ENCODE data around the gene PINLYP.
A peak's percentile ranks its signal among the peaks of the same experiment; 100 is the strongest.

Gene PINLYP

GRCh38 chr19:43609872-43610271 is 34.3 kb downstream of the PINLYP start:
- Histone ChIP-seq H3K9me3 (ENCODE audit: control insufficient read depth, insufficient read depth, low read depth, low read length) (no peaks in the 10 kb centered on the region), H3K27me3 (ENCODE audit: control insufficient read depth, insufficient read depth, low read length) (no peaks in the 10 kb centered on the region), H3K27ac (ENCODE audit: low read depth, low read length) (no peak overlapping the region), H3K9ac (ENCODE audit: low read length) (no peak overlapping the region), H3K36me3 (ENCODE audit: control insufficient read depth, insufficient read depth, low read length) (peaks cover 31% of the 10 kb centered on the region), H3K4me3 (ENCODE audit: low read depth, low read length) (no peak overlapping the region), H3K4me1 (ENCODE audit: control insufficient read depth, insufficient read depth, low read length) (peaks cover 4% of the 10 kb centered on the region; the same call in 1 of the 2 replicates)

DNA sequence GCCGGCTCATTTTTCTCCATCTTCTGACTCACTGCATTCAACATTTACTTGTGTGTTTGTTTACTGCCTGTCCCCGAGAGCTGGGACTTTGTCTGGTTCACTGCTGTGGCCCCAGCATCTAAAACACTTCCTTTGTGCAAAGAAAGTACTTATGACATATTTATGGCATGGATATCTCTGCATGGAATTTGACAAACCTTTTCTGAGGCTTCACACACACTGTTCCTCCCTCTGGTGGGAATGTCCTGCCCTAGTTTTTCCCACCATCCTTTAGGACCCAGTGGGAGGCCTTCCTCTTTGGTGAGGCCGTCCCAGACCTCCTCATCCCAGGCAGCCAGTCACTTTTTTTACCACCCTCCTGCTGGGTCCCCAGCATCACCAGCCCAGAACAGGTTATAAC is 34.9 kb downstream of the PINLYP start:
- H3K27ac ChIP-seq (ENCODE audit: low read depth, low read length) = no peak overlapping the region
- no peaks in the 10 kb centered on the region for H3K9me3 ChIP-seq (ENCODE audit: control insufficient read depth, insufficient read depth, low read depth, low read length)
- H3K4me3 ChIP-seq (ENCODE audit: low read depth, low read length) = no peak overlapping the region
- peaks cover 4% of the 10 kb centered on the region; the same call in 1 of the 2 replicates for H3K4me1 ChIP-seq (ENCODE audit: control insufficient read depth, insufficient read depth, low read length)
- H3K9ac ChIP-seq (ENCODE audit: low read length) = no peak overlapping the region
- H3K27me3 ChIP-seq (ENCODE audit: control insufficient read depth, insufficient read depth, low read length) = no peaks in the 10 kb centered on the region
- peaks cover 31% of the 10 kb centered on the region for H3K36me3 ChIP-seq (ENCODE audit: control insufficient read depth, insufficient read depth, low read length)

DNA sequence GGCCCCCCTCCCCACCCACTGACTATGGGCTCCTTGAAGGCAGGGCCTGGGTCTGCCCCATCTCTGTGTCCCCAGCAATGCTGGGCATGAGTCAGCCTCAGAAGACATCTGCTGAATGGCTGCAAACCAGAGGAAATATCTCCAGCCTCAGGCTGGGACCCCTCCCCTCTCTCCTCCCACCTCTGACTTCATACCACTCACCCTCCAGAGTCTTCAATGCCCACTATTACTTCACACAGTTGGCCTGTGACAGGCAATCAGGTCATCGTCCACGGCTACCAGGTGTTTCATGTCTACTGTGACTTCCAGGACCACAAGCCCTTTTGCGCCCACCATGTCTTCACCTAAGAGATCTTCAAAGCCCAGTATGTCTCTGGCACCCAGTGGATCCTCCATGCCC is 36.2 kb downstream of the PINLYP start, which contains the start of gene SRRM5:
Gene SRRM5, plus strand, starts transcription at position 301 of the 400 bp plus-strand sequence. Its CDS starts 34 bp downstream, at position 335.
- Histone ChIP-seq H3K4me3 (ENCODE audit: low read depth, low read length) (no peak within 1 kb of the TSS), H3K9ac (ENCODE audit: low read length) (no peak within 1 kb of the TSS), H3K27ac (ENCODE audit: low read depth, low read length) (no peak within 1 kb of the TSS), H3K27me3 (ENCODE audit: control insufficient read depth, insufficient read depth, low read length) (no peaks in the 10 kb centered on the region), H3K36me3 (ENCODE audit: control insufficient read depth, insufficient read depth, low read length) (peaks cover 30% of the 10 kb centered on the region), H3K4me1 (ENCODE audit: control insufficient read depth, insufficient read depth, low read length) (peaks cover 4% of the 10 kb centered on the region; the same call in 1 of the 2 replicates), H3K9me3 (ENCODE audit: control insufficient read depth, insufficient read depth, low read depth, low read length) (no peaks in the 10 kb centered on the region)

GRCh38 chr19:43612374-43612773 is 36.8 kb downstream of the PINLYP start:
- no peak overlapping the region for H3K9ac ChIP-seq (ENCODE audit: low read length)
- no peak overlapping the region for H3K27ac ChIP-seq (ENCODE audit: low read depth, low read length)
- no peaks in the 10 kb centered on the region for H3K27me3 ChIP-seq (ENCODE audit: control insufficient read depth, insufficient read depth, low read length)
- no peak overlapping the region for H3K4me3 ChIP-seq (ENCODE audit: low read depth, low read length)
- peaks cover 28% of the 10 kb centered on the region for H3K36me3 ChIP-seq (ENCODE audit: control insufficient read depth, insufficient read depth, low read length)
- peaks cover 4% of the 10 kb centered on the region; the same call in 1 of the 2 replicates for H3K4me1 ChIP-seq (ENCODE audit: control insufficient read depth, insufficient read depth, low read length)
- H3K9me3 ChIP-seq (ENCODE audit: control insufficient read depth, insufficient read depth, low read depth, low read length) = no peaks in the 10 kb centered on the region

GRCh38 chr19:43616306-43616705 is 40.7 kb downstream of the PINLYP start:
- Histone ChIP-seq H3K4me3 (ENCODE audit: low read depth, low read length) (no peak overlapping the region), H3K27ac (ENCODE audit: low read depth, low read length) (no peak overlapping the region), H3K9me3 (ENCODE audit: control insufficient read depth, insufficient read depth, low read depth, low read length) (no peaks in the 10 kb centered on the region), H3K36me3 (ENCODE audit: control insufficient read depth, insufficient read depth, low read length) (peaks cover 22% of the 10 kb centered on the region), H3K4me1 (ENCODE audit: control insufficient read depth, insufficient read depth, low read length) (peaks cover 13% of the 10 kb centered on the region), H3K27me3 (ENCODE audit: control insufficient read depth, insufficient read depth, low read length) (no peaks in the 10 kb centered on the region), H3K9ac (ENCODE audit: low read length) (no peak overlapping the region)

- peaks cover 15% of the 10 kb centered on the region for H3K4me1 ChIP-seq (ENCODE audit: control insufficient read depth, insufficient read depth, low read length)
- H3K9ac ChIP-seq (ENCODE audit: low read length) = no peak overlapping the region
- no peaks in the 10 kb centered on the region for H3K9me3 ChIP-seq (ENCODE audit: control insufficient read depth, insufficient read depth, low read depth, low read length)
- no peak overlapping the region for H3K4me3 ChIP-seq (ENCODE audit: low read depth, low read length)
- no peaks in the 10 kb centered on the region for H3K27me3 ChIP-seq (ENCODE audit: control insufficient read depth, insufficient read depth, low read length)
- no peak overlapping the region for H3K27ac ChIP-seq (ENCODE audit: low read depth, low read length)
- H3K36me3 ChIP-seq (ENCODE audit: control insufficient read depth, insufficient read depth, low read length) = peaks cover 18% of the 10 kb centered on the region
These were observed 41.4 kb downstream of the PINLYP start for GRCh38 chr19:43616954-43617353.

DNA sequence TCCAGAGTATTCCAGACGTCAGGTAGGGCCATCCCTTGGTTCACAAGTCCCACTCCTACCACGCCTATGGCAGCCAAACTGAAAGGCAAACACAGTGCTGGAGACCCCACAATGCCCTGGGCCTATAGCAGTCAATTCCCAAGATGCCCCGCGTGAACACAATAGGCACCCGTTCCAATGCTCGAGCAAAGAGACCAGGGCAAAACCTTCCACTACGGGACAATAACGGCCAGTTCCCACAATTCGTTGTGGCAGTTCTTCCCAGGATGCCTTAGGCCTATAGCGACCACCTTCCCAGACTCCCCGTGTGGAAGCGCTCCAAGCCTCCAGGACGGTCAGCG is 43.3 kb downstream of the PINLYP start:
- Histone ChIP-seq H3K4me3 (ENCODE audit: low read depth, low read length) (peak overlapping the region; percentile 83), H3K4me1 (ENCODE audit: control insufficient read depth, insufficient read depth, low read length) (peaks cover 23% of the 10 kb centered on the region), H3K36me3 (ENCODE audit: control insufficient read depth, insufficient read depth, low read length) (peaks cover 3% of the 10 kb centered on the region), H3K9me3 (ENCODE audit: control insufficient read depth, insufficient read depth, low read depth, low read length) (no peaks in the 10 kb centered on the region), H3K27ac (ENCODE audit: low read depth, low read length) (peak overlapping the region; percentile 95), H3K9ac (ENCODE audit: low read length) (peak overlapping the region; percentile 94), H3K27me3 (ENCODE audit: control insufficient read depth, insufficient read depth, low read length) (no peaks in the 10 kb centered on the region)

DNA sequence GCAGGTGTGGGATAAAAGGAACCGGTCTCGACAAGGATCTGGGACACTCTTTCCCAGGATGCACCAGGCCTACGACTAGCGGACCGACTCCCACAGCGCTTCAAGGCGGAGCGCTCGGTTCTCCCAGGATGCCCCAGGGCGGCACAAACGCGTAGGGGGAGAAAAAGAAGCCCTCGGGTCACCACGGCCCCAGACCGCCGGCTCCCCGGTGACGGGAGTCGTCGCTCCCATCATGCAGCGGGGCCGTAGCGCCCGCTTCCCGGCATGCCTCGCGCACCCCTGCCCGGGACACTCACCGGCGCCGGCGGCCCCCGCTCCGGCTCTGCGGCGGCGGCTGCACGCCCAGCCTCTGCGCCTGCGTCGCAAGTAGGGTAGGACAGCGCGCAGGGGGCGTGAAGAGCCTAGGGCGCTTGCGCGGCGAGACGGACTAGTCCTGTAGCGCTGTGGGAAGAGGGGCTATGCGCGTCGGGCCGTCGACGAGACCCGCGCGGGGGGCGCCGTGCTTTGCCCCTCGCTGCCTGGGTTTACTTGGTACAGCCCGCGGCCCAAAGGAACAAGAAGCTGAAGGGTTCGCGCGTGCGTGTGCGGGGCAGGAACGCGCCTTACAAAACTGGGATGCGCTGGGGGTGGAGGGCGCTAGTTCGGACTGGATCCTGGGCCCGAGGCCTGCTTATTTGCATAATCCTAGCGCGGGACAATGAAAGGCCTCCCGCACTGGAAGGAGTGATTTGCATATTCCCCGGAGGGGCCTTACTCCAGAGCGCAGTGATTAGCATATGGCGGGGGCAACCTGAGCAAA is 43.9 kb downstream of the PINLYP start, which contains the start of gene ZNF428:
Gene ZNF428, minus strand, starts transcription at position 368 of the 799 bp plus-strand sequence. CDS start 5,325 bp downstream, outside the sequence.
- no peaks in the 10 kb centered on the region for H3K9me3 ChIP-seq (ENCODE audit: control insufficient read depth, insufficient read depth, low read depth, low read length)
- H3K4me3 ChIP-seq (ENCODE audit: low read depth, low read length) = peak within 1 kb of the TSS; percentile 83
- H3K27me3 ChIP-seq (ENCODE audit: control insufficient read depth, insufficient read depth, low read length) = no peaks in the 10 kb centered on the region
- H3K9ac ChIP-seq (ENCODE audit: low read length) = peak within 1 kb of the TSS; percentile 94
- H3K36me3 ChIP-seq (ENCODE audit: control insufficient read depth, insufficient read depth, low read length) = no peaks in the 10 kb centered on the region
- peaks cover 27% of the 10 kb centered on the region for H3K4me1 ChIP-seq (ENCODE audit: control insufficient read depth, insufficient read depth, low read length)
- peak within 1 kb of the TSS; percentile 95 for H3K27ac ChIP-seq (ENCODE audit: low read depth, low read length)

DNA sequence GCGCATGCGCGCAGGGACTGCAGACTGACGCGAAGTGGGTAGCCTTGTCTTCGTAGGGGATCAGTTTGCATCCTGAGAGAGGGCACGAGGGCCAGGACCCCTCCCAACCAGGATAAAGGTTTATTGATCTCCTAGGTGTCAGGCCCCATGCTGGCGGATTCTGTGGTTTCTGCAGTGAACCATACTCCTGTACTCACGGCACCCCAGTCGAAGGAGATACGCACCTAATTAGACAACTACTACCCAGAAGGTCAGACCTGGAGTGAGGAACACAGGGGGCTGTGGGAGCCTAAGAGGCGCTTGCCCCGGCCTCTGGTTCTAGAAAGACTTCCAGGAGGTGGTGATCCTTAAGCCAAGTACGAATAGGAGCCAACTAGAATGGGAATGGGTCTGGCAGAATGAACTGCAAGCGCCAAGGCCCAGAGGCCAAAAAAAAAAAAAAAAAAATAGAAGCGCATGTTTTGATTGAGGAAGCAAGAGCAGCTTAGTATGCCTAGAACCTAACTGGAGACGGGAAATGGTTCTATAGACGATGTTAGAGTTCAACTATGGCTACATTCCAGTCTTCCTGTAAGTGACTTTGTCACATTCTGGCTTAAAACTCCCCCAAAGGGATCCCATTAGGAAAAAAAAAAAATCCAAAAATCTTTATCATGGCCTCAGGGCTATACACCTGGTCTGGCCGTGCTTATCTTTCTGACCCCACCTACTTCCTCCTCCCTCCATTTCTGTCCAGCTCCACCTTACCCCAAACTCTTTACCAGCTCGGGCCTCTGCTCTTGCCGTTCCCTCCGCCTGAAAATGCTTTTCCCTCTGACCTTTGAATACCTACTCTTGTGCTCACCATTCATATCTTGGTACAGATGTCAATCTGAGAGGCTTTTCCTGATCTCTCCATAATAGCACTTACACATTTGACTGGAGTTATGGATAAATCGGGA is 44.7 kb downstream of the PINLYP start:
- H3K9ac ChIP-seq (ENCODE audit: low read length) = peak overlapping the region; percentile 94
- H3K27ac ChIP-seq (ENCODE audit: low read depth, low read length) = peak overlapping the region; percentile 95
- no peaks in the 10 kb centered on the region for H3K36me3 ChIP-seq (ENCODE audit: control insufficient read depth, insufficient read depth, low read length)
- H3K4me1 ChIP-seq (ENCODE audit: control insufficient read depth, insufficient read depth, low read length) = peaks cover 30% of the 10 kb centered on the region
- no peaks in the 10 kb centered on the region for H3K27me3 ChIP-seq (ENCODE audit: control insufficient read depth, insufficient read depth, low read length)
- no peaks in the 10 kb centered on the region for H3K9me3 ChIP-seq (ENCODE audit: control insufficient read depth, insufficient read depth, low read depth, low read length)
- peak overlapping the region; percentile 83 for H3K4me3 ChIP-seq (ENCODE audit: low read depth, low read length)

DNA sequence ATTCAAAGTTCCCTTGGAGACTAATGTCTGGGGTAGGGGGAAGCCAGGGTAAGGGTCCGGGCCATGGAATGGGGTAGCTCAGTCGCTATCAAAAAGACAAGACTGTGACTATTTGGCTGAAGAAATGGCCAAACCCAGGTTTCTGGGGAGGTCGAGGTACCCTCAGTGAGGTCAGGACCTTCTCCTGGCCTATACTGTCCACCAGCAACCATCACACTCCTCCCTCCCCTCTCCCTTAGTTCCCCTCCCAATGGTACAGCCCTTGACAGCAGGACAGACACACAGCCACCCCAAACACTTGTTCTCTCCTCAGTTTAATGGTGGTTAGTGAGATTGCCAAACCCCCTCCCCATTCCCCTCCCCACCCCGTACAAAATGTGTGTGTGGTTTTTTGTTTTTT is 46.5 kb downstream of the PINLYP start:
- Histone ChIP-seq H3K27me3 (ENCODE audit: control insufficient read depth, insufficient read depth, low read length) (peaks cover 6% of the 10 kb centered on the region; the same call in 1 of the 2 replicates), H3K27ac (ENCODE audit: low read depth, low read length) (no peak overlapping the region), H3K4me1 (ENCODE audit: control insufficient read depth, insufficient read depth, low read length) (peaks cover 30% of the 10 kb centered on the region), H3K9me3 (ENCODE audit: control insufficient read depth, insufficient read depth, low read depth, low read length) (no peaks in the 10 kb centered on the region), H3K36me3 (ENCODE audit: control insufficient read depth, insufficient read depth, low read length) (no peaks in the 10 kb centered on the region), H3K4me3 (ENCODE audit: low read depth, low read length) (no peak overlapping the region), H3K9ac (ENCODE audit: low read length) (no peak overlapping the region)

Data from HUES6 (cell line).